PC-9 (cell line): ENCODE data around the gene SPINK13. TPM values are rescaled to one million over a fixed set of nuclear protein-coding genes. Genes with fewer than 3 reads are reported as not detected.
A peak's percentile ranks its signal among the peaks of the same experiment; 100 is the strongest.
"Not testable (repeated sequence)": the region's sequence is repeated elsewhere in the genome, so short reads cannot be mapped to it uniquely, and the experiment has no call there.

Experiments used
- BruUV-seq: library from RNA; stranded (reverse); fragments of 400-500 nt; replicated peaks from 2 replicates; lab custom pipeline; 2021; lab: Mats Ljungman, UMichigan
- CTCF ChIA-PET: fragments of 300-600 bp; sonication (Branson Sonifier 250); formaldehyde crosslinking; loops from one replicate; lab custom pipeline; 2022; ENCODE audit warnings: antibody characterized with exemption; lab: Charles Lee
- POLR2A ChIA-PET: fragments of 300-600 bp; sonication (Branson Sonifier 250); formaldehyde crosslinking; loops from one replicate; lab custom pipeline; 2022; ENCODE audit warnings: antibody characterized with exemption; ENCODE audit not compliant: unreplicated experiment; lab: Charles Lee
- DNase-seq, 2 experiments: peaks; one replicate each; pipeline versions ENCODE4 v3.0.0 to v3.0.0-alpha.2; 2015 to 2022; ENCODE audit warnings: mixed read lengths in 1 of 2
- H2AFZ ChIP-seq: fragments of 200-600 bp; sonication (generic); 2 replicates; pipeline ENCODE4 v1.8.1; 2017; ENCODE audit warnings: antibody characterized with exemption
- H3F3A ChIP-seq: fragments of 200-600 bp; sonication (generic); 2 replicates; pipeline ENCODE4 v1.8.1; 2017; ENCODE audit warnings: antibody characterized with exemption, mild to moderate bottlenecking, low read depth; ENCODE audit not compliant: insufficient read depth
- H3K27ac ChIP-seq: fragments of 200-600 bp; sonication (generic); 2 replicates; pipeline ENCODE4 v1.6.1; 2016; ENCODE audit warnings: mixed run types
- H3K27me3 ChIP-seq: fragments of 200-600 bp; sonication (generic); 2 replicates; pipeline ENCODE4 v1.6.1; 2016; ENCODE audit warnings: low read depth, mixed run types; ENCODE audit not compliant: insufficient read depth
- H3K36me3 ChIP-seq: fragments of 200-600 bp; sonication (generic); 2 replicates; pipeline ENCODE4 v1.6.1; 2016; ENCODE audit warnings: low read depth, mixed run types
- H3K4me1 ChIP-seq: fragments of 200-600 bp; sonication (generic); replicated peaks from 2 replicates; pipeline ENCODE4 v1.6.1; 2016; ENCODE audit warnings: mixed run types; ENCODE audit not compliant: insufficient read depth
- H3K4me2 ChIP-seq: fragments of 200-600 bp; sonication (generic); 2 replicates; pipeline ENCODE4 v1.6.1; 2017; ENCODE audit warnings: mixed run types
- H3K4me3 ChIP-seq: fragments of 200-600 bp; sonication (generic); 2 replicates; pipeline ENCODE4 v1.6.1; 2016; ENCODE audit warnings: mixed run types
- H3K79me2 ChIP-seq: fragments of 200-600 bp; sonication (generic); 2 replicates; pipeline ENCODE4 v1.6.1; 2017; ENCODE audit warnings: low read depth, mixed run types
- H3K9me2 ChIP-seq: fragments of 200-600 bp; sonication (generic); 2 replicates; pipeline ENCODE4 v1.8.1; 2017; ENCODE audit warnings: mild to moderate bottlenecking; ENCODE audit not compliant: insufficient read depth
- H3K9me3 ChIP-seq: fragments of 200-600 bp; sonication (generic); 2 replicates; pipeline ENCODE4 v1.8.1; 2016; ENCODE audit warnings: low read depth; ENCODE audit not compliant: insufficient read depth
- H4K20me1 ChIP-seq: fragments of 200-600 bp; sonication (generic); 2 replicates; pipeline ENCODE4 v1.8.1; 2017; ENCODE audit not compliant: insufficient read depth
- EZH2 ChIP-seq: fragments of 200-600 bp; sonication (generic); IDR thresholded peaks from 2 replicates; pipeline ENCODE4 v1.8.0; 2017; ENCODE audit warnings: antibody characterized with exemption, low read depth
- intact Hi-C: fragments of 100-400 bp; cut with micrococcal nuclease; formaldehyde crosslinking; loops from one replicate; pipeline ENCODE4 v1.10.0; 2022; ENCODE audit not compliant: unreplicated experiment
- total RNA-seq: library from RNA; stranded (reverse); gene quantifications from 2 replicates; pipeline ENCODE4 v1.2.3, GENCODE V29; 2021
- TF ChIP-seq, protein P1 (sequence below): fragments of 200-600 bp; sonication (generic); conservative IDR thresholded peaks from 2 replicates; pipeline ENCODE4 v1.6.1; 2017; ENCODE audit warnings: mixed run types, antibody characterized with exemption, mild to moderate bottlenecking, moderate library complexity

The SPINK13 gene
- total RNA-seq, 1 experiment from 2014 or later = not detected

DNA sequence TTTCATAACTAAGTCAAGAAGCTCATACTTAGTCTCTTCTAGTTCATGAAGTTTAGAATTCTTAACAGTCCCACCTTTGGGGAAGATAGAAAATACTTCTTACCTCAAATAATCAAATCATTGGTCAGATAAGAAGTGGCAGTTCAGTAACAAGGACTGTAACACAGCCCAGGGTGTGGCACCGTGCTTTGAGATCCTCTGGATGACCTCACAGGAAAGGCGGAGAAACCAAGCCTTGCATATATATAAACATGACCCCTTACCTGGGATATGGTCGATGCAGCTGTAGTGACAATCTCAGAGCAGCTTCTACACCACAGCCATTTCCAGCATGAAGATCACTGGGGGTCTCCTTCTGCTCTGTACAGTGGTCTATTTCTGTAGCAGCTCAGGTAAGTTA, 43.6 kb downstream of the SPINK13 start, which contains the start of gene SPINK7:
Gene SPINK7, plus strand, starts transcription at position 271 of the 400 bp plus-strand sequence. Its CDS starts 61 bp downstream, at position 332.
- no peaks in the 10 kb centered on the region for H3K9me3 ChIP-seq
- no peak within 1 kb of the TSS for H3K4me2 ChIP-seq
- H3K79me2 ChIP-seq = no peaks in the 10 kb centered on the region
- no peaks in the 10 kb centered on the region for H3F3A ChIP-seq
- no peaks in the 10 kb centered on the region for H3K36me3 ChIP-seq
- H3K27ac ChIP-seq = no peak within 1 kb of the TSS
- BruUV-seq = no TSS peak
- H3K9me2 ChIP-seq = no peaks in the 10 kb centered on the region
- ChIA-PET CTCF (no interaction called here), POLR2A (no interaction called here)
- H3K4me3 ChIP-seq = no peak within 1 kb of the TSS
- no peaks in the 10 kb centered on the region for H3K4me1 ChIP-seq
- no peaks in the 10 kb centered on the region for H3K27me3 ChIP-seq
- H2AFZ ChIP-seq = no peak within 1 kb of the TSS; the same call in 1 of the 2 replicates
- intact Hi-C loops = no loop called here
- H4K20me1 ChIP-seq = no peaks in the 10 kb centered on the region
- TF ChIP-seq, protein P1, sequence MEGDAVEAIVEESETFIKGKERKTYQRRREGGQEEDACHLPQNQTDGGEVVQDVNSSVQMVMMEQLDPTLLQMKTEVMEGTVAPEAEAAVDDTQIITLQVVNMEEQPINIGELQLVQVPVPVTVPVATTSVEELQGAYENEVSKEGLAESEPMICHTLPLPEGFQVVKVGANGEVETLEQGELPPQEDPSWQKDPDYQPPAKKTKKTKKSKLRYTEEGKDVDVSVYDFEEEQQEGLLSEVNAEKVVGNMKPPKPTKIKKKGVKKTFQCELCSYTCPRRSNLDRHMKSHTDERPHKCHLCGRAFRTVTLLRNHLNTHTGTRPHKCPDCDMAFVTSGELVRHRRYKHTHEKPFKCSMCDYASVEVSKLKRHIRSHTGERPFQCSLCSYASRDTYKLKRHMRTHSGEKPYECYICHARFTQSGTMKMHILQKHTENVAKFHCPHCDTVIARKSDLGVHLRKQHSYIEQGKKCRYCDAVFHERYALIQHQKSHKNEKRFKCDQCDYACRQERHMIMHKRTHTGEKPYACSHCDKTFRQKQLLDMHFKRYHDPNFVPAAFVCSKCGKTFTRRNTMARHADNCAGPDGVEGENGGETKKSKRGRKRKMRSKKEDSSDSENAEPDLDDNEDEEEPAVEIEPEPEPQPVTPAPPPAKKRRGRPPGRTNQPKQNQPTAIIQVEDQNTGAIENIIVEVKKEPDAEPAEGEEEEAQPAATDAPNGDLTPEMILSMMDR = no peak
- no peak for TF ChIP-seq EZH2
- no peak for DNase-seq

DNA sequence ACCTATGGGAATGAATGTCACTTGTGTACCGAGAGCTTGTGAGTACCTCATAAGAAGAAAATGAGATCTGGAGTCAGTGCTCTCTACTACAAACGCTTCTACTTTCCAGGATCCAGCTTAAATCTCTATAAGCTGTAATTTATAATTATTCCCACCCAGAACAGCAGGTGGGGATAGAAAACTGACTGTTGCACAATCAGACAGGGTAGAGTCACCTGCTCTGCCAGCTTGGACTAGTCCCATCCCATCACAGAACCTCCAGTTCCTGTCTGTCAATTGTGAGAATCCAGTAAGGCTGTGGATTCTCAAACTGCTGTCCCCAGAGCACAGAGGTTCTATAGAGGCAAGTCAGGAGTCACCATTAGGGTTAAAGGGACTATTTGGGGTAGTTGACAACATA, 45.6 kb downstream of the SPINK13 start:
- intact Hi-C loops = no loop called here
- Histone ChIP-seq H4K20me1 (no peaks in the 10 kb centered on the region), H3K9me2 (no peaks in the 10 kb centered on the region), H3K4me2 (no peak overlapping the region), H3K27ac (no peak overlapping the region), H3K4me1 (no peaks in the 10 kb centered on the region), H3K36me3 (no peaks in the 10 kb centered on the region), H3K4me3 (no peak overlapping the region), H3F3A (no peaks in the 10 kb centered on the region), H2AFZ (no peak overlapping the region), H3K27me3 (no peaks in the 10 kb centered on the region), H3K9me3 (no peaks in the 10 kb centered on the region), H3K79me2 (no peaks in the 10 kb centered on the region)
- TF ChIP-seq EZH2 = no peak
- TF ChIP-seq, protein P1 = no peak
- BruUV-seq = no TSS peak
- ChIA-PET CTCF (interaction anchor here (1.5 kb wide), 1 partner anchor 60 kb away, joined by 5 read pairs; no protein-coding TSS in a partner anchor), POLR2A (no interaction called here)
- peak in 1 of 2 experiments; percentile 4 for DNase-seq

DNA sequence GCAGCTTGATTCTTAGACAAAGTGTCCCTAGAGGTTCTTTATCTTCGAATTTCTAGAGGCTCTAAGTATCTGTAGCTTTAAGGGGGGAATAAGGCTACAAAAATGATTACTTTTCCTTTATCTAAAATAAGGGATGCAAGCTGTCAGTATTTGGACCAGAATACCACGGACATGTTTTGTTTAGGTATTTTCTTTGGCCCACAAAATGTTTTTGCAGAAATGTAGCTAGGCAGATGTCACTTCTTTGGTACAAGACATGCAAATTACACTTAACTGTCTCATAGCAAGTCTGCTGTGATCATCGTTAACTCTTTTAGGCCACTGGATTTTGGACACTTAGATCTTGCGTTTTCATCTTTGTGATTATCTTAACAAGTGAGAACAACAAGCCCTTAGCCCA, 46.1 kb downstream of the SPINK13 start:
- no peaks in the 10 kb centered on the region for H3K9me3 ChIP-seq
- no peaks in the 10 kb centered on the region for H3K9me2 ChIP-seq
- H3K27me3 ChIP-seq = no peaks in the 10 kb centered on the region
- no peak for DNase-seq
- intact Hi-C loops = no loop called here
- H3K79me2 ChIP-seq = no peaks in the 10 kb centered on the region
- H3K4me2 ChIP-seq = no peak overlapping the region
- no peak for TF ChIP-seq EZH2
- TF ChIP-seq, protein P1 = no peak
- no peaks in the 10 kb centered on the region for H3F3A ChIP-seq
- H3K36me3 ChIP-seq = no peaks in the 10 kb centered on the region
- no peak overlapping the region for H3K4me3 ChIP-seq
- no peaks in the 10 kb centered on the region for H3K4me1 ChIP-seq
- CTCF ChIA-PET = interaction anchor here (1.5 kb wide), 1 partner anchor 60 kb away, joined by 5 read pairs; no protein-coding TSS in a partner anchor
- H3K27ac ChIP-seq = no peak overlapping the region
- no peaks in the 10 kb centered on the region for H4K20me1 ChIP-seq
- BruUV-seq = no TSS peak
- POLR2A ChIA-PET = no interaction called here
- no peak overlapping the region for H2AFZ ChIP-seq

DNA sequence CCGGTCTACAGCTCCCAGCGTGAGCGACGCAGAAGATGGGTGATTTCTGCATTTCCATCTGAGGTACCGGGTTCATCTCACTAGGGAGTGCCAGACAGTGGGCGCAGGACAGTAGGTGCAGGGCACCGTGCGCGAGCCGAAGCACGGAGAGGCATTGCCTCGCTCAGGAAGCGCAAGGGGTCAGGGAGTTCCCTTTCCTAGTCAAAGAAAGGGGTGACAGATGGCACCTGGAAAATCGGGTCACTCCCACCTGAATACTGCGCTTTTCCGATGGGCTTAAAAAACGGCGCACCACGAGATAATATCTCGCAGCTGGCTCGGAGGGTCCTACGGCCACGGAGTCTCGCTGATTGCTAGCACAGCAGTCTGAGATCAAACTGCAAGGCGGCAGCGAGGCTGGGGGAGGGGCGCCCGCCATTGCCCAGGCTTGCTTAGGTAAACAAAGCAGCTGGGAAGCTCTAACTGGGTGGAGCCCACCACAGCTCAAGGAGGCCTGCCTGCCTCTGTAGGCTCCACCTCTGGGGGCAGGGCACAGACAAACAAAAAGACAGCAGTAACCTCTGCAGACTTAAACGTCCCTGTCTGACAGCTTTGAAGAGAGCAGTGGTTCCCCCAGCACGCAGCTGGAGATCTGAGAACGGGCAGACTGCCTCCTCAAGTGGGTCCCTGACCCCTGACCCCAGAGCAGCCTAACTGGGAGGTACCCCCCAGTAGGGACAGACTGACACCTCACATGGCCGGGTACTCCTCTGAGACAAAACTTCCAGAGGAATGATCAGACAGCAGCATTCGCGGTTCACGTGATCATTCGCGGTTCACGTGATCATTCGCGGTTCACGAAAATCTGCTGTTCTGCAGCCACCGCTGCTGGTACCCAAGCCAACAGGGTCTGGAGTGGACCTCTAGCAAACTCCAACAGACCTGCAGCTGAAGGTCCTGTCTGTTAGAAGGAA, 51.7 kb downstream of the SPINK13 start:
- H3K4me3 ChIP-seq, CTCF ChIA-PET, H3K4me2 ChIP-seq, H4K20me1 ChIP-seq, H3K27me3 ChIP-seq, intact Hi-C loops, H3K9me3 ChIP-seq, H3F3A ChIP-seq, H3K36me3 ChIP-seq, H3K9me2 ChIP-seq, H3K79me2 ChIP-seq, H2AFZ ChIP-seq, POLR2A ChIA-PET, DNase-seq, H3K27ac ChIP-seq, BruUV-seq, H3K4me1 ChIP-seq: not testable (repeated sequence)
